ENCODE results near the gene ACKR3.

ACKR3 gene

DNA sequence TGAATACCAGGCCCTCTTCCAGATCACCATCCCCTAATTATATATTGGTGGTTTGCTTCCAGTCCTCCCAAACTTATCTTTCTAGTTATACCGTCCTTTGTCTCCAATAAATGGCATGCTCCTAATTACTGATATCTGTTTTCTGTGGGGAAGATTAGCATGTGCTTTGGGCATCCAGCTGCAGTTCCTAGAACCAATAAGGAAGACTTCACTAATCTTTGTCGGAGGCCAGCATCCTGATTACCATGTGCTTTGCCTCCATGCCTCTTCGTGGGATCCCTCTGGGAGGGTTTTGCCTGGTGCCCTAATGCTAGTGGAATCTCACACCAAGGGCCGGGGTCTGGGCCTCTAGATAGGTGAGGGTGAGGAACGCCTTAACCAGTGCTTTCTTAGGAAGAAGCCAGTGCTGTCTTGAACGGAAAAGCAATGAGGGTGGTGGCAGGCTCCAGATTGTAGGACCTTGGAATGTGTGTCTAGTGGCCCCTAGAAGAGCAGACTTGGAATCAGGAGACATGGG is 47.7 kb downstream of the ACKR3 start:
- no peaks in the 10 kb centered on the region for H3K9me2 ChIP-seq (replicated peaks; ENCODE audit: low read depth, low read length)
- no peaks in the 10 kb centered on the region for H3K27me3 ChIP-seq (ENCODE audit: insufficient read depth, low read length, poor library complexity, severe bottlenecking)
- H2AFZ ChIP-seq (ENCODE audit: low read length): no peak overlapping the region
- no peak overlapping the region for H3K4me3 ChIP-seq (ENCODE audit: low read length, poor library complexity, severe bottlenecking)
- H4K20me1 ChIP-seq (ENCODE audit: insufficient read depth, low read length, poor library complexity, severe bottlenecking): no peaks in the 10 kb centered on the region
- no peaks in the 10 kb centered on the region for H3F3A ChIP-seq (ENCODE audit: low read depth)
- H3K4me1 ChIP-seq (ENCODE audit: insufficient read depth, low read length, poor library complexity, severe bottlenecking): no peaks in the 10 kb centered on the region
- no peak overlapping the region for H3K9ac ChIP-seq (ENCODE audit: low read depth, low read length, poor library complexity, severe bottlenecking)
- H3K9me3 ChIP-seq (ENCODE audit: insufficient read depth, low read depth, low read length): no peaks in the 10 kb centered on the region
- TF ChIP-seq, protein P1, sequence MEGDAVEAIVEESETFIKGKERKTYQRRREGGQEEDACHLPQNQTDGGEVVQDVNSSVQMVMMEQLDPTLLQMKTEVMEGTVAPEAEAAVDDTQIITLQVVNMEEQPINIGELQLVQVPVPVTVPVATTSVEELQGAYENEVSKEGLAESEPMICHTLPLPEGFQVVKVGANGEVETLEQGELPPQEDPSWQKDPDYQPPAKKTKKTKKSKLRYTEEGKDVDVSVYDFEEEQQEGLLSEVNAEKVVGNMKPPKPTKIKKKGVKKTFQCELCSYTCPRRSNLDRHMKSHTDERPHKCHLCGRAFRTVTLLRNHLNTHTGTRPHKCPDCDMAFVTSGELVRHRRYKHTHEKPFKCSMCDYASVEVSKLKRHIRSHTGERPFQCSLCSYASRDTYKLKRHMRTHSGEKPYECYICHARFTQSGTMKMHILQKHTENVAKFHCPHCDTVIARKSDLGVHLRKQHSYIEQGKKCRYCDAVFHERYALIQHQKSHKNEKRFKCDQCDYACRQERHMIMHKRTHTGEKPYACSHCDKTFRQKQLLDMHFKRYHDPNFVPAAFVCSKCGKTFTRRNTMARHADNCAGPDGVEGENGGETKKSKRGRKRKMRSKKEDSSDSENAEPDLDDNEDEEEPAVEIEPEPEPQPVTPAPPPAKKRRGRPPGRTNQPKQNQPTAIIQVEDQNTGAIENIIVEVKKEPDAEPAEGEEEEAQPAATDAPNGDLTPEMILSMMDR (conservative IDR thresholded peaks at IDR 0.05; ENCODE audit: low read length): no peak
- no peak for TF ChIP-seq EZH2phosphoT487 (IDR thresholded peaks at IDR 0.05; ENCODE audit: borderline replicate concordance)
- H3K4me2 ChIP-seq (ENCODE audit: low read depth, low read length, poor library complexity, severe bottlenecking): no peak overlapping the region
- no peaks in the 10 kb centered on the region for H3K79me2 ChIP-seq (ENCODE audit: insufficient read depth, low read length)
- H3K36me3 ChIP-seq (ENCODE audit: insufficient read depth, low read length): no peaks in the 10 kb centered on the region

DNA sequence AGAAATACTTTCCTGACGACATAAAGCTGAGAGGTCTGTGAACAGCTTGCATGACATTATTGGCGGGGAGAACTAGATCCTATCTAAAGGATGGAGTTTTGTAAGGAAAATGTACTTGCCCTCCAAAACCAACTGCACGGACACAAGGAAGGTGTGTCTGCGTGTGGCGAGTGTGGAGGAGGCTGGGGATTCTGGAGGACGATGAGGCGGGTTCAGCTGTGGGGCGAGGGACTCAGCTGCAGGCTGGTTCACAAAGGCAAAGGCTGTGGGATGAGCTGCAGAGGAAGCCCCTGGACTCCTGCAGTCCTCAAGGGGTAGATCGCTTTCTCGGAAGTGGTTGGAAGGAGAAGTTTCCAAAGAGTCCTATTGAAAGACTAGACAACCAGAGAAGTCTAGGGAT is 48.2 kb downstream of the ACKR3 start:
- no peaks in the 10 kb centered on the region for H3K79me2 ChIP-seq (ENCODE audit: insufficient read depth, low read length)
- H4K20me1 ChIP-seq (ENCODE audit: insufficient read depth, low read length, poor library complexity, severe bottlenecking): no peaks in the 10 kb centered on the region
- H3K9me3 ChIP-seq (ENCODE audit: insufficient read depth, low read depth, low read length): no peaks in the 10 kb centered on the region
- no peak overlapping the region for H2AFZ ChIP-seq (ENCODE audit: low read length)
- H3F3A ChIP-seq (ENCODE audit: low read depth): no peaks in the 10 kb centered on the region
- no peak overlapping the region for H3K9ac ChIP-seq (ENCODE audit: low read depth, low read length, poor library complexity, severe bottlenecking)
- no peaks in the 10 kb centered on the region for H3K27me3 ChIP-seq (ENCODE audit: insufficient read depth, low read length, poor library complexity, severe bottlenecking)
- no peaks in the 10 kb centered on the region for H3K36me3 ChIP-seq (ENCODE audit: insufficient read depth, low read length)
- H3K4me3 ChIP-seq (ENCODE audit: low read length, poor library complexity, severe bottlenecking): no peak overlapping the region
- no peak for TF ChIP-seq EZH2phosphoT487 (IDR thresholded peaks at IDR 0.05; ENCODE audit: borderline replicate concordance)
- TF ChIP-seq, protein P1 (conservative IDR thresholded peaks at IDR 0.05; ENCODE audit: low read length): no peak
- no peaks in the 10 kb centered on the region for H3K9me2 ChIP-seq (replicated peaks; ENCODE audit: low read depth, low read length)
- H3K4me2 ChIP-seq (ENCODE audit: low read depth, low read length, poor library complexity, severe bottlenecking): no peak overlapping the region
- H3K4me1 ChIP-seq (ENCODE audit: insufficient read depth, low read length, poor library complexity, severe bottlenecking): no peaks in the 10 kb centered on the region

DNA sequence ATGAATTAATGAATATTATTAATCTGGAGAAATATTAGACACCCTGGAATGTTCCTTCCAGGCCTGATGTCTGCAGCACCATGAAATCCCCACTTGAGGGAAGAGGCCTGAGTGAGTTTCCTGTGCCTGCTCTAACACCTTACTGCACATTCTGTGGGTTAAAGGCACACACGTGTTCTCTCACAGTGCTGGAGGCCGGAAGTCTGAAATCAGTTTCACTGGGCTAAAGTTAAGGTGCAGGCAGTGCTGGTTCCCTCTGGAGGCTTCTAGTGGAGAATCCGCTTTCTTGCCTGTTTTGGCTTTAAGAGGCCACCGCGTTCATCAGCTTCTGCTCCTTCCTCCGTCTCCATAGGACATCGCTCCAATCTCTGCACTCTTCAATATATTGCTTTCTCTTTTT is 48.7 kb downstream of the ACKR3 start:
- no peak for TF ChIP-seq EZH2phosphoT487 (IDR thresholded peaks at IDR 0.05; ENCODE audit: borderline replicate concordance)
- TF ChIP-seq, protein P1 (conservative IDR thresholded peaks at IDR 0.05; ENCODE audit: low read length): no peak

More for the DNA sequence above, 48.7 kb downstream of the ACKR3 start:
- Histone ChIP-seq H3F3A (ENCODE audit: low read depth) (no peaks in the 10 kb centered on the region), H3K79me2 (ENCODE audit: insufficient read depth, low read length) (no peaks in the 10 kb centered on the region), H3K9me3 (ENCODE audit: insufficient read depth, low read depth, low read length) (no peaks in the 10 kb centered on the region), H3K9ac (ENCODE audit: low read depth, low read length, poor library complexity, severe bottlenecking) (no peak overlapping the region), H3K4me1 (ENCODE audit: insufficient read depth, low read length, poor library complexity, severe bottlenecking) (no peaks in the 10 kb centered on the region), H2AFZ (ENCODE audit: low read length) (no peak overlapping the region), H3K4me2 (ENCODE audit: low read depth, low read length, poor library complexity, severe bottlenecking) (no peak overlapping the region), H3K36me3 (ENCODE audit: insufficient read depth, low read length) (no peaks in the 10 kb centered on the region), H3K27me3 (ENCODE audit: insufficient read depth, low read length, poor library complexity, severe bottlenecking) (no peaks in the 10 kb centered on the region), H4K20me1 (ENCODE audit: insufficient read depth, low read length, poor library complexity, severe bottlenecking) (no peaks in the 10 kb centered on the region), H3K9me2 (replicated peaks; ENCODE audit: low read depth, low read length) (no peaks in the 10 kb centered on the region), H3K4me3 (ENCODE audit: low read length, poor library complexity, severe bottlenecking) (no peak overlapping the region)
